Fibroblast of mammary gland (primary cell): ENCODE data around the gene KCNQ1OT1.

ENCODE experiments used
- DNase-seq: peaks from one replicate; pipeline ENCODE4 v3.0.0-alpha.2; 2010; ENCODE audit warnings: low read depth
- H3K4me3 ChIP-seq: 2 replicates; pipeline ENCODE4 v1.5.1; 2011; ENCODE audit warnings: low read depth, mild to moderate bottlenecking, low read length, moderate library complexity; ENCODE audit not compliant: control insufficient read depth
- CTCF ChIP-seq: conservative IDR thresholded peaks from 2 replicates; pipeline ENCODE4 v1.5.1; 2011; ENCODE audit warnings: low read depth, low read length, inconsistent platforms; ENCODE audit not compliant: control insufficient read depth, insufficient read depth

The KCNQ1OT1 gene

GRCh38 chr11:2707736-2708135 is 7.9 kb upstream of the KCNQ1OT1 start:
- H3K4me3 ChIP-seq = no peak overlapping the region
- no peak for DNase-seq
- TF ChIP-seq CTCF = no peak

GRCh38 chr11:2706321-2706720 is 6.5 kb upstream of the KCNQ1OT1 start:
- no peak for DNase-seq
- no peak for TF ChIP-seq CTCF
- H3K4me3 ChIP-seq = no peak overlapping the region

- no peak for DNase-seq
- no peak overlapping the region for H3K4me3 ChIP-seq
- TF ChIP-seq CTCF = no peak
These were observed 5.3 kb upstream of the KCNQ1OT1 start for GRCh38 chr11:2704896-2705606.

GRCh38 chr11:2704356-2704755 is 4.6 kb upstream of the KCNQ1OT1 start:
- DNase-seq = no peak
- H3K4me3 ChIP-seq = no peak overlapping the region
- TF ChIP-seq CTCF = no peak

- no peak overlapping the region for H3K4me3 ChIP-seq
- no peak for DNase-seq
- no peak for TF ChIP-seq CTCF
These were observed 3.8 kb upstream of the KCNQ1OT1 start for GRCh38 chr11:2703363-2704141.

GRCh38 chr11:2702771-2703362 is 3.1 kb upstream of the KCNQ1OT1 start:
- no peak for TF ChIP-seq CTCF
- no peak for DNase-seq
- H3K4me3 ChIP-seq = no peak overlapping the region
